Activated naive CD4-positive, alpha-beta T cell treated with anti-CD3 and anti-CD28 coated beads for 36 hours (primary cell): ENCODE data around the gene SIRT5. TPM values are rescaled to one million over a fixed set of nuclear protein-coding genes. Genes with fewer than 3 reads are reported as not detected.

ENCODE experiments used
- CTCF ChIA-PET: fragments of 350-600 bp; sonication (Branson Sonifier 250); formaldehyde crosslinking; loops from one replicate; lab custom pipeline; 2021; ENCODE audit warnings: antibody characterized with exemption; lab: Charles Lee
- DNase-seq: peaks from one replicate; pipeline ENCODE4 v3.0.0-alpha.2; 2020
- H3K27ac Mint-ChIP-seq: one replicate; pipeline ENCODE4 v1.8.0; 2021; ENCODE audit warnings: mild to moderate bottlenecking, mixed read lengths
- H3K27me3 Mint-ChIP-seq: one replicate; pipeline ENCODE4 v1.8.0; 2021; ENCODE audit warnings: low read depth, mixed read lengths
- H3K36me3 Mint-ChIP-seq: one replicate; pipeline ENCODE4 v1.8.0; 2021; ENCODE audit warnings: low read depth, mixed read lengths
- H3K4me1 Mint-ChIP-seq: one replicate; pipeline ENCODE4 v1.8.0; 2021; ENCODE audit warnings: low read depth, mixed read lengths
- H3K4me3 Mint-ChIP-seq: one replicate; pipeline ENCODE4 v1.8.0; 2021; ENCODE audit warnings: mild to moderate bottlenecking, moderate library complexity, mixed read lengths
- H3K9me3 Mint-ChIP-seq: one replicate; pipeline ENCODE4 v1.8.0; 2021; ENCODE audit warnings: mixed read lengths
- intact Hi-C: fragments of 100-400 bp; cut with micrococcal nuclease; formaldehyde crosslinking; loops from one replicate; pipeline ENCODE4 v1.15.1; 2023
- total RNA-seq, 2 experiments: library from RNA; stranded (reverse); gene quantifications; one replicate each; pipeline ENCODE4 v1.2.3, GENCODE V29; 2021

SIRT5 gene
- total RNA-seq, 2 experiments from 2014 or later = 9.3 to 9.8 TPM

- Mint-ChIP-seq H3K4me1 (peaks cover 21% of the 10 kb centered on the region), H3K36me3 (peaks cover 23% of the 10 kb centered on the region), H3K9me3 (no peaks in the 10 kb centered on the region), H3K27ac (peak overlapping the region; percentile 3), H3K4me3 (no peak overlapping the region), H3K27me3 (no peaks in the 10 kb centered on the region)
- CTCF ChIA-PET = interaction anchor here (1.3 kb wide), 1 partner anchor 20 kb away, joined by 4 read pairs; no protein-coding TSS in a partner anchor
- intact Hi-C loops = no loop called here
- no peak for DNase-seq
These were observed 75.0 kb downstream of the SIRT5 start for GRCh38 chr6:13649393-13649792.

GRCh38 chr6:13653296-13653695 is 78.9 kb downstream of the SIRT5 start:
- H3K4me3 Mint-ChIP-seq = no peak overlapping the region
- CTCF ChIA-PET = interaction anchor here (1.2 kb wide), 1 partner anchor 8 kb away, joined by 3 read pairs; no protein-coding TSS in a partner anchor
- no peaks in the 10 kb centered on the region for H3K27me3 Mint-ChIP-seq
- DNase-seq = no peak
- no peaks in the 10 kb centered on the region for H3K9me3 Mint-ChIP-seq
- H3K36me3 Mint-ChIP-seq = peaks cover 25% of the 10 kb centered on the region
- peaks cover 35% of the 10 kb centered on the region for H3K4me1 Mint-ChIP-seq
- H3K27ac Mint-ChIP-seq = no peak overlapping the region
- intact Hi-C loops = loop anchor here (1.0 kb wide), 1 partner anchor 8 kb away; no protein-coding TSS in a partner anchor

GRCh38 chr6:13654496-13654895 is 80.1 kb downstream of the SIRT5 start:
- intact Hi-C loops = no loop called here
- CTCF ChIA-PET = no interaction called here
- Mint-ChIP-seq H3K9me3 (no peaks in the 10 kb centered on the region), H3K4me3 (no peak overlapping the region), H3K4me1 (peaks cover 31% of the 10 kb centered on the region), H3K27ac (no peak overlapping the region), H3K27me3 (no peaks in the 10 kb centered on the region), H3K36me3 (peaks cover 21% of the 10 kb centered on the region)
- DNase-seq = no peak

- H3K4me1 Mint-ChIP-seq = peaks cover 33% of the 10 kb centered on the region
- H3K4me3 Mint-ChIP-seq = no peak overlapping the region
- peaks cover 15% of the 10 kb centered on the region for H3K36me3 Mint-ChIP-seq
- CTCF ChIA-PET = no interaction called here
- DNase-seq = no peak
- intact Hi-C loops = no loop called here
- no peaks in the 10 kb centered on the region for H3K9me3 Mint-ChIP-seq
- no peak overlapping the region for H3K27ac Mint-ChIP-seq
- H3K27me3 Mint-ChIP-seq = no peaks in the 10 kb centered on the region
These were observed 81.3 kb downstream of the SIRT5 start for GRCh38 chr6:13655700-13656099.

- intact Hi-C loops = loop anchor here (2.0 kb wide), 1 partner anchor 13 kb away; no protein-coding TSS in a partner anchor
- CTCF ChIA-PET = interaction anchor here (0.9 kb wide), 1 partner anchor 31 kb away, joined by 3 read pairs; no protein-coding TSS in a partner anchor
- Mint-ChIP-seq H3K36me3 (peaks cover 7% of the 10 kb centered on the region), H3K4me1 (peaks cover 64% of the 10 kb centered on the region), H3K27ac (no peak overlapping the region), H3K9me3 (no peaks in the 10 kb centered on the region), H3K4me3 (no peak overlapping the region), H3K27me3 (no peaks in the 10 kb centered on the region)
- no peak for DNase-seq
These were observed 85.9 kb downstream of the SIRT5 start for GRCh38 chr6:13660273-13660672.

GRCh38 chr6:13660893-13661292 is 86.5 kb downstream of the SIRT5 start:
- no peak for DNase-seq
- Mint-ChIP-seq H3K9me3 (no peaks in the 10 kb centered on the region), H3K36me3 (peaks cover 3% of the 10 kb centered on the region), H3K27ac (no peak overlapping the region), H3K27me3 (no peaks in the 10 kb centered on the region), H3K4me1 (peaks cover 67% of the 10 kb centered on the region), H3K4me3 (no peak overlapping the region)
- intact Hi-C loops = loop anchor here (1.0 to 2.0 kb wide), 2 partner anchors 8 to 14 kb away; no protein-coding TSS in a partner anchor
- CTCF ChIA-PET = interaction anchor here (0.9 to 1.1 kb wide), 2 partner anchors 8 to 30 kb away, joined by 3 read pairs; no protein-coding TSS in a partner anchor

GRCh38 chr6:13661647-13662046 is 87.2 kb downstream of the SIRT5 start:
- H3K27me3 Mint-ChIP-seq = no peaks in the 10 kb centered on the region
- H3K4me1 Mint-ChIP-seq = peaks cover 70% of the 10 kb centered on the region
- CTCF ChIA-PET = interaction anchor here (1.1 kb wide), 1 partner anchor 9 kb away, joined by 3 read pairs; no protein-coding TSS in a partner anchor
- peaks cover 5% of the 10 kb centered on the region for H3K36me3 Mint-ChIP-seq
- H3K9me3 Mint-ChIP-seq = no peaks in the 10 kb centered on the region
- DNase-seq = no peak
- H3K4me3 Mint-ChIP-seq = no peak overlapping the region
- no peak overlapping the region for H3K27ac Mint-ChIP-seq
- intact Hi-C loops = loop anchor here (1.0 to 2.0 kb wide), 2 partner anchors 8 to 15 kb away; no protein-coding TSS in a partner anchor

- Mint-ChIP-seq H3K27ac (no peak overlapping the region), H3K36me3 (peaks cover 7% of the 10 kb centered on the region), H3K4me1 (peaks cover 75% of the 10 kb centered on the region), H3K4me3 (no peak overlapping the region), H3K27me3 (no peaks in the 10 kb centered on the region), H3K9me3 (no peaks in the 10 kb centered on the region)
- intact Hi-C loops = no loop called here
- CTCF ChIA-PET = interaction anchor here (0.9 kb wide), 1 partner anchor 43 kb away, joined by 3 read pairs; no protein-coding TSS in a partner anchor
- DNase-seq = no peak
These were observed 88.4 kb downstream of the SIRT5 start for GRCh38 chr6:13662651-13663334.

- intact Hi-C loops = no loop called here
- DNase-seq = no peak
These were observed 89.6 kb downstream of the SIRT5 start for GRCh38 chr6:13663986-13664385.

More at GRCh38 chr6:13663986-13664385, 89.6 kb downstream of the SIRT5 start:
- H3K4me3 Mint-ChIP-seq = no peak overlapping the region
- peaks cover 84% of the 10 kb centered on the region for H3K4me1 Mint-ChIP-seq
- no peaks in the 10 kb centered on the region for H3K27me3 Mint-ChIP-seq
- CTCF ChIA-PET = interaction anchor here (0.8 to 1.2 kb wide), 2 partner anchors 39 to 99 kb away, joined by 3 read pairs; no protein-coding TSS in a partner anchor
- no peaks in the 10 kb centered on the region for H3K9me3 Mint-ChIP-seq
- no peak overlapping the region for H3K27ac Mint-ChIP-seq
- H3K36me3 Mint-ChIP-seq = peaks cover 7% of the 10 kb centered on the region

Other genes with a start within 250 kb of the SIRT5 start
- 10 to 100 TPM; 25.4 to 27.1 TPM for gene TBC1D7, start 246.1 kb upstream of the SIRT5 start, total RNA-seq
- gene GFOD1, start 87.0 kb upstream of the SIRT5 start, total RNA-seq = 1 to 10 TPM; 3.7 to 4.2 TPM
- 10 to 100 TPM; 79.5 to 80.8 TPM for gene NOL7, start 40.7 kb downstream of the SIRT5 start, total RNA-seq
- gene RANBP9, start 137.2 kb downstream of the SIRT5 start, total RNA-seq = 10 to 100 TPM; 61.2 to 62.9 TPM
- 10 to 100 TPM; 27.1 to 28.3 TPM for gene MCUR1, start 240.0 kb downstream of the SIRT5 start, total RNA-seq